Measurements from ENCODE around the gene AIF1. TPM values are rescaled to one million over a fixed set of nuclear protein-coding genes. Genes with fewer than 3 reads are reported as not detected.

AIF1 gene
- total and polyA plus RNA-seq, 2 experiments from 2014 or later, result 13.3 to 33.7 TPM

DNA sequence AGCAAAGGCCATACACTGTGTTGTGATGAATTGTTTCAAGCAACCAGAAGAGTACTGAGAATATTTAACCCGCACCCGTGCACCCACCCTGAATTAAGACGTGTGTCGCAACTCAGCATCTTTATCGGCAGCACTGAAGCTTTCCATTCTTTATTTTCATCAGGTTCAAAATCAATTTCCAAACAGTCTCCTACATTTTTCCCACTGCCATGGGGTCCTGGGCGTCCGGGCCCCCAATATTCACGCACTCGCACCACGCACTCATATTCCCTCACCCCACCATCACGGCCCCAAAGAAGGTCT is 34.6 kb upstream of the AIF1 start:
- TF ChIP-seq POLR2AphosphoS5 (IDR thresholded peaks at IDR 0.05; ENCODE audit: low read depth) (no peak), CREB1 (CRISPR knock-in tag; IDR thresholded peaks at IDR 0.05; ENCODE audit: low read depth) (no peak), ZNF114 (CRISPR knock-in tag; IDR thresholded peaks at IDR 0.05) (no peak), ZNF331 (CRISPR knock-in tag; IDR thresholded peaks at IDR 0.05; ENCODE audit: low read depth) (no peak), EZH2 (IDR thresholded peaks at IDR 0.05; ENCODE audit: low read depth, unreplicated experiment) (no peak), EZH2phosphoT487 (IDR thresholded peaks at IDR 0.05; ENCODE audit: unreplicated experiment) (no peak)
- TF ChIP-seq, protein P1, sequence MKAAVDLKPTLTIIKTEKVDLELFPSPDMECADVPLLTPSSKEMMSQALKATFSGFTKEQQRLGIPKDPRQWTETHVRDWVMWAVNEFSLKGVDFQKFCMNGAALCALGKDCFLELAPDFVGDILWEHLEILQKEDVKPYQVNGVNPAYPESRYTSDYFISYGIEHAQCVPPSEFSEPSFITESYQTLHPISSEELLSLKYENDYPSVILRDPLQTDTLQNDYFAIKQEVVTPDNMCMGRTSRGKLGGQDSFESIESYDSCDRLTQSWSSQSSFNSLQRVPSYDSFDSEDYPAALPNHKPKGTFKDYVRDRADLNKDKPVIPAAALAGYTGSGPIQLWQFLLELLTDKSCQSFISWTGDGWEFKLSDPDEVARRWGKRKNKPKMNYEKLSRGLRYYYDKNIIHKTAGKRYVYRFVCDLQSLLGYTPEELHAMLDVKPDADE (IDR thresholded peaks at IDR 0.05), result no peak
- TF ChIP-seq, protein P2, sequence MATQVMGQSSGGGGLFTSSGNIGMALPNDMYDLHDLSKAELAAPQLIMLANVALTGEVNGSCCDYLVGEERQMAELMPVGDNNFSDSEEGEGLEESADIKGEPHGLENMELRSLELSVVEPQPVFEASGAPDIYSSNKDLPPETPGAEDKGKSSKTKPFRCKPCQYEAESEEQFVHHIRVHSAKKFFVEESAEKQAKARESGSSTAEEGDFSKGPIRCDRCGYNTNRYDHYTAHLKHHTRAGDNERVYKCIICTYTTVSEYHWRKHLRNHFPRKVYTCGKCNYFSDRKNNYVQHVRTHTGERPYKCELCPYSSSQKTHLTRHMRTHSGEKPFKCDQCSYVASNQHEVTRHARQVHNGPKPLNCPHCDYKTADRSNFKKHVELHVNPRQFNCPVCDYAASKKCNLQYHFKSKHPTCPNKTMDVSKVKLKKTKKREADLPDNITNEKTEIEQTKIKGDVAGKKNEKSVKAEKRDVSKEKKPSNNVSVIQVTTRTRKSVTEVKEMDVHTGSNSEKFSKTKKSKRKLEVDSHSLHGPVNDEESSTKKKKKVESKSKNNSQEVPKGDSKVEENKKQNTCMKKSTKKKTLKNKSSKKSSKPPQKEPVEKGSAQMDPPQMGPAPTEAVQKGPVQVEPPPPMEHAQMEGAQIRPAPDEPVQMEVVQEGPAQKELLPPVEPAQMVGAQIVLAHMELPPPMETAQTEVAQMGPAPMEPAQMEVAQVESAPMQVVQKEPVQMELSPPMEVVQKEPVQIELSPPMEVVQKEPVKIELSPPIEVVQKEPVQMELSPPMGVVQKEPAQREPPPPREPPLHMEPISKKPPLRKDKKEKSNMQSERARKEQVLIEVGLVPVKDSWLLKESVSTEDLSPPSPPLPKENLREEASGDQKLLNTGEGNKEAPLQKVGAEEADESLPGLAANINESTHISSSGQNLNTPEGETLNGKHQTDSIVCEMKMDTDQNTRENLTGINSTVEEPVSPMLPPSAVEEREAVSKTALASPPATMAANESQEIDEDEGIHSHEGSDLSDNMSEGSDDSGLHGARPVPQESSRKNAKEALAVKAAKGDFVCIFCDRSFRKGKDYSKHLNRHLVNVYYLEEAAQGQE (IDR thresholded peaks at IDR 0.05; ENCODE audit: unreplicated experiment), result no peak
- TF ChIP-seq, protein P3, sequence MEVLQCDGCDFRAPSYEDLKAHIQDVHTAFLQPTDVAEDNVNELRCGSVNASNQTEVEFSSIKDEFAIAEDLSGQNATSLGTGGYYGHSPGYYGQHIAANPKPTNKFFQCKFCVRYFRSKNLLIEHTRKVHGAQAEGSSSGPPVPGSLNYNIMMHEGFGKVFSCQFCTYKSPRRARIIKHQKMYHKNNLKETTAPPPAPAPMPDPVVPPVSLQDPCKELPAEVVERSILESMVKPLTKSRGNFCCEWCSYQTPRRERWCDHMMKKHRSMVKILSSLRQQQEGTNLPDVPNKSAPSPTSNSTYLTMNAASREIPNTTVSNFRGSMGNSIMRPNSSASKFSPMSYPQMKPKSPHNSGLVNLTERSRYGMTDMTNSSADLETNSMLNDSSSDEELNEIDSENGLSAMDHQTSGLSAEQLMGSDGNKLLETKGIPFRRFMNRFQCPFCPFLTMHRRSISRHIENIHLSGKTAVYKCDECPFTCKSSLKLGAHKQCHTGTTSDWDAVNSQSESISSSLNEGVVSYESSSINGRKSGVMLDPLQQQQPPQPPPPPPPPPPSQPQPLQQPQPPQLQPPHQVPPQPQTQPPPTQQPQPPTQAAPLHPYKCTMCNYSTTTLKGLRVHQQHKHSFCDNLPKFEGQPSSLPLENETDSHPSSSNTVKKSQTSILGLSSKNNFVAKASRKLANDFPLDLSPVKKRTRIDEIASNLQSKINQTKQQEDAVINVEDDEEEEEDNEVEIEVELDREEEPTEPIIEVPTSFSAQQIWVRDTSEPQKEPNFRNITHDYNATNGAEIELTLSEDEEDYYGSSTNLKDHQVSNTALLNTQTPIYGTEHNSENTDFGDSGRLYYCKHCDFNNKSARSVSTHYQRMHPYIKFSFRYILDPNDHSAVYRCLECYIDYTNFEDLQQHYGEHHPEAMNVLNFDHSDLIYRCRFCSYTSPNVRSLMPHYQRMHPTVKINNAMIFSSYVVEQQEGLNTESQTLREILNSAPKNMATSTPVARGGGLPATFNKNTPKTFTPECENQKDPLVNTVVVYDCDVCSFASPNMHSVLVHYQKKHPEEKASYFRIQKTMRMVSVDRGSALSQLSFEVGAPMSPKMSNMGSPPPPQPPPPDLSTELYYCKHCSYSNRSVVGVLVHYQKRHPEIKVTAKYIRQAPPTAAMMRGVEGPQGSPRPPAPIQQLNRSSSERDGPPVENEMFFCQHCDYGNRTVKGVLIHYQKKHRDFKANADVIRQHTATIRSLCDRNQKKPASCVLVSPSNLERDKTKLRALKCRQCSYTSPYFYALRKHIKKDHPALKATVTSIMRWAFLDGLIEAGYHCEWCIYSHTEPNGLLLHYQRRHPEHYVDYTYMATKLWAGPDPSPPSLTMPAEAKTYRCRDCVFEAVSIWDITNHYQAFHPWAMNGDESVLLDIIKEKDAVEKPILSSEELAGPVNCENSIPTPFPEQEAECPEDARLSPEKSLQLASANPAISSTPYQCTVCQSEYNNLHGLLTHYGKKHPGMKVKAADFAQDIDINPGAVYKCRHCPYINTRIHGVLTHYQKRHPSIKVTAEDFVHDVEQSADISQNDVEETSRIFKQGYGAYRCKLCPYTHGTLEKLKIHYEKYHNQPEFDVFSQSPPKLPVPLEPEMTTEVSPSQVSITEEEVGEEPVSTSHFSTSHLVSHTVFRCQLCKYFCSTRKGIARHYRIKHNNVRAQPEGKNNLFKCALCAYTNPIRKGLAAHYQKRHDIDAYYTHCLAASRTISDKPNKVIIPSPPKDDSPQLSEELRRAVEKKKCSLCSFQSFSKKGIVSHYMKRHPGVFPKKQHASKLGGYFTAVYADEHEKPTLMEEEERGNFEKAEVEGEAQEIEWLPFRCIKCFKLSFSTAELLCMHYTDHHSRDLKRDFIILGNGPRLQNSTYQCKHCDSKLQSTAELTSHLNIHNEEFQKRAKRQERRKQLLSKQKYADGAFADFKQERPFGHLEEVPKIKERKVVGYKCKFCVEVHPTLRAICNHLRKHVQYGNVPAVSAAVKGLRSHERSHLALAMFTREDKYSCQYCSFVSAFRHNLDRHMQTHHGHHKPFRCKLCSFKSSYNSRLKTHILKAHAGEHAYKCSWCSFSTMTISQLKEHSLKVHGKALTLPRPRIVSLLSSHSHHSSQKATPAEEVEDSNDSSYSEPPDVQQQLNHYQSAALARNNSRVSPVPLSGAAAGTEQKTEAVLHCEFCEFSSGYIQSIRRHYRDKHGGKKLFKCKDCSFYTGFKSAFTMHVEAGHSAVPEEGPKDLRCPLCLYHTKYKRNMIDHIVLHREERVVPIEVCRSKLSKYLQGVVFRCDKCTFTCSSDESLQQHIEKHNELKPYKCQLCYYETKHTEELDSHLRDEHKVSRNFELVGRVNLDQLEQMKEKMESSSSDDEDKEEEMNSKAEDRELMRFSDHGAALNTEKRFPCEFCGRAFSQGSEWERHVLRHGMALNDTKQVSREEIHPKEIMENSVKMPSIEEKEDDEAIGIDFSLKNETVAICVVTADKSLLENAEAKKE (CRISPR knock-in tag; IDR thresholded peaks at IDR 0.05), result no peak
- TF ChIP-seq, protein P4, sequence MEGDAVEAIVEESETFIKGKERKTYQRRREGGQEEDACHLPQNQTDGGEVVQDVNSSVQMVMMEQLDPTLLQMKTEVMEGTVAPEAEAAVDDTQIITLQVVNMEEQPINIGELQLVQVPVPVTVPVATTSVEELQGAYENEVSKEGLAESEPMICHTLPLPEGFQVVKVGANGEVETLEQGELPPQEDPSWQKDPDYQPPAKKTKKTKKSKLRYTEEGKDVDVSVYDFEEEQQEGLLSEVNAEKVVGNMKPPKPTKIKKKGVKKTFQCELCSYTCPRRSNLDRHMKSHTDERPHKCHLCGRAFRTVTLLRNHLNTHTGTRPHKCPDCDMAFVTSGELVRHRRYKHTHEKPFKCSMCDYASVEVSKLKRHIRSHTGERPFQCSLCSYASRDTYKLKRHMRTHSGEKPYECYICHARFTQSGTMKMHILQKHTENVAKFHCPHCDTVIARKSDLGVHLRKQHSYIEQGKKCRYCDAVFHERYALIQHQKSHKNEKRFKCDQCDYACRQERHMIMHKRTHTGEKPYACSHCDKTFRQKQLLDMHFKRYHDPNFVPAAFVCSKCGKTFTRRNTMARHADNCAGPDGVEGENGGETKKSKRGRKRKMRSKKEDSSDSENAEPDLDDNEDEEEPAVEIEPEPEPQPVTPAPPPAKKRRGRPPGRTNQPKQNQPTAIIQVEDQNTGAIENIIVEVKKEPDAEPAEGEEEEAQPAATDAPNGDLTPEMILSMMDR (conservative IDR thresholded peaks at IDR 0.05; ENCODE audit: low read depth in 2 of 2), result no peak
- DNase-seq (ENCODE audit: low spot score), result no peak

More for the DNA sequence above, 34.6 kb upstream of the AIF1 start:
- peaks cover 21% of the 10 kb centered on the region for H3K4me1 Mint-ChIP-seq
- Histone ChIP-seq H3K4me3 (peak overlapping the region; percentile 95), H3K79me2 (replicated peaks; ENCODE audit: insufficient read depth) (no peaks in the 10 kb centered on the region), H2AFZ (peak overlapping the region; percentile 99), H3K9me2 (ENCODE audit: insufficient read depth) (no peaks in the 10 kb centered on the region), H3K4me1 (ENCODE audit: insufficient read depth) (peaks cover 4% of the 10 kb centered on the region; the same call in 1 of the 2 replicates), H3K27ac (ENCODE audit: low read depth) (no peak overlapping the region), H4K20me1 (replicated peaks; ENCODE audit: insufficient read depth) (no peaks in the 10 kb centered on the region), H3K36me3 (ENCODE audit: insufficient read depth) (no peaks in the 10 kb centered on the region), H3K27me3 (ENCODE audit: insufficient read depth) (peaks cover 20% of the 10 kb centered on the region), H3F3A (replicated peaks; ENCODE audit: low read depth) (no peaks in the 10 kb centered on the region), H3K4me2 (peak overlapping the region; percentile 96)
- peaks cover 36% of the 10 kb centered on the region for H3K27me3 Mint-ChIP-seq (ENCODE audit: insufficient read depth, low read depth, poor library complexity)
- no peaks in the 10 kb centered on the region for H3K36me3 Mint-ChIP-seq (ENCODE audit: low read depth)
- peaks cover 3% of the 10 kb centered on the region; the same call in 2 of the 3 replicates for H3K9me3 Mint-ChIP-seq
- H3K27ac Mint-ChIP-seq, result no peak overlapping the region
- no peak for ATAC-seq
- H3K4me3 Mint-ChIP-seq, result peak overlapping the region; percentile 95
